Astrocyte (in vitro differentiated cells and primary cell): ENCODE data around the gene UGGT2. TPM values are rescaled to one million over a fixed set of nuclear protein-coding genes. Genes with fewer than 3 reads are reported as not detected.
A peak's percentile ranks its signal among the peaks of the same experiment; 100 is the strongest.

Experiments
- DNase-seq: peaks from one replicate; pipeline ENCODE4 v3.0.0-alpha.2; 2010; ENCODE audit warnings: low read depth
- FAIRE-seq: peaks from 2 replicates; lab custom pipeline; 2011; peaks lifted over from hg19 to GRCh38; lab: Jason Lieb, UNC
- H2AFZ ChIP-seq: 2 replicates; pipeline ENCODE4 v1.6.0; 2012; ENCODE audit warnings: low read depth, low read length, inconsistent platforms
- H3K27ac ChIP-seq: 2 replicates; pipeline ENCODE4 v1.5.1; 2011; ENCODE audit warnings: low read depth, low read length, inconsistent platforms
- H3K27me3 ChIP-seq: 2 replicates; pipeline ENCODE4 v1.6.0; 2011; ENCODE audit warnings: low read length, inconsistent platforms; ENCODE audit not compliant: insufficient read depth
- H3K36me3 ChIP-seq: 2 replicates; pipeline ENCODE4 v1.5.1; 2011; ENCODE audit warnings: low read length, inconsistent platforms; ENCODE audit not compliant: insufficient read depth
- H3K4me1 ChIP-seq: 2 replicates; pipeline ENCODE4 v1.5.1; 2011; ENCODE audit warnings: low read length, inconsistent platforms; ENCODE audit not compliant: insufficient read depth
- H3K4me2 ChIP-seq: 2 replicates; pipeline ENCODE4 v1.6.0; 2012; ENCODE audit warnings: low read length, inconsistent platforms
- H3K4me3 ChIP-seq: 2 replicates; pipeline ENCODE4 v1.5.1; 2011; ENCODE audit warnings: low read depth, mild to moderate bottlenecking, low read length, inconsistent platforms; ENCODE audit not compliant: insufficient read depth
- H3K79me2 ChIP-seq: 2 replicates; pipeline ENCODE4 v1.6.0; 2012; ENCODE audit warnings: mild to moderate bottlenecking, low read length, inconsistent platforms; ENCODE audit not compliant: insufficient read depth
- H3K9ac ChIP-seq: 2 replicates; pipeline ENCODE4 v1.6.0; 2012; ENCODE audit warnings: mild to moderate bottlenecking, low read length, inconsistent platforms
- H3K9me3 ChIP-seq: 2 replicates; pipeline ENCODE4 v1.5.1; 2012; ENCODE audit warnings: low read depth, mild to moderate bottlenecking, low read length, inconsistent platforms; ENCODE audit not compliant: insufficient read depth
- H4K20me1 ChIP-seq: 2 replicates; pipeline ENCODE4 v1.6.0; 2012; ENCODE audit warnings: low read length, inconsistent platforms; ENCODE audit not compliant: insufficient read depth
- H3K27ac Mint-ChIP-seq: one replicate; pipeline ENCODE4 v1.8.0; 2021; ENCODE audit warnings: mild to moderate bottlenecking, mixed read lengths; ENCODE audit not compliant: unreplicated experiment
- H3K27me3 Mint-ChIP-seq: one replicate; pipeline ENCODE4 v1.8.0; 2021; ENCODE audit warnings: low read depth, mixed read lengths; ENCODE audit not compliant: unreplicated experiment
- H3K36me3 Mint-ChIP-seq: one replicate; pipeline ENCODE4 v1.8.0; 2021; ENCODE audit warnings: low read depth, mixed read lengths; ENCODE audit not compliant: unreplicated experiment
- H3K4me1 Mint-ChIP-seq: one replicate; pipeline ENCODE4 v1.8.0; 2021; ENCODE audit warnings: low read depth, mixed read lengths; ENCODE audit not compliant: unreplicated experiment
- H3K4me3 Mint-ChIP-seq: one replicate; pipeline ENCODE4 v1.8.0; 2021; ENCODE audit warnings: mild to moderate bottlenecking, moderate library complexity, mixed read lengths; ENCODE audit not compliant: unreplicated experiment
- H3K9me3 Mint-ChIP-seq: one replicate; pipeline ENCODE4 v1.8.0; 2021; ENCODE audit warnings: mild to moderate bottlenecking, mixed read lengths; ENCODE audit not compliant: unreplicated experiment
- CTCF ChIP-seq: IDR thresholded peaks from 2 replicates; pipeline ENCODE4 v1.5.1; 2011; ENCODE audit warnings: low read depth, mild to moderate bottlenecking, inconsistent platforms, low read length, moderate library complexity; ENCODE audit not compliant: insufficient read depth
- EZH2 ChIP-seq: IDR thresholded peaks from 2 replicates; pipeline ENCODE4 v1.6.1; 2012; ENCODE audit warnings: mild to moderate bottlenecking, low read length, inconsistent platforms; ENCODE audit not compliant: insufficient read depth
- total RNA-seq: library from RNA; stranded (reverse); gene quantifications from 2 replicates; pipeline ENCODE4 v1.2.1, GENCODE V29; 2021

Gene UGGT2
- total RNA-seq, 1 donor from 2014 or later: 36.2 TPM

DNA sequence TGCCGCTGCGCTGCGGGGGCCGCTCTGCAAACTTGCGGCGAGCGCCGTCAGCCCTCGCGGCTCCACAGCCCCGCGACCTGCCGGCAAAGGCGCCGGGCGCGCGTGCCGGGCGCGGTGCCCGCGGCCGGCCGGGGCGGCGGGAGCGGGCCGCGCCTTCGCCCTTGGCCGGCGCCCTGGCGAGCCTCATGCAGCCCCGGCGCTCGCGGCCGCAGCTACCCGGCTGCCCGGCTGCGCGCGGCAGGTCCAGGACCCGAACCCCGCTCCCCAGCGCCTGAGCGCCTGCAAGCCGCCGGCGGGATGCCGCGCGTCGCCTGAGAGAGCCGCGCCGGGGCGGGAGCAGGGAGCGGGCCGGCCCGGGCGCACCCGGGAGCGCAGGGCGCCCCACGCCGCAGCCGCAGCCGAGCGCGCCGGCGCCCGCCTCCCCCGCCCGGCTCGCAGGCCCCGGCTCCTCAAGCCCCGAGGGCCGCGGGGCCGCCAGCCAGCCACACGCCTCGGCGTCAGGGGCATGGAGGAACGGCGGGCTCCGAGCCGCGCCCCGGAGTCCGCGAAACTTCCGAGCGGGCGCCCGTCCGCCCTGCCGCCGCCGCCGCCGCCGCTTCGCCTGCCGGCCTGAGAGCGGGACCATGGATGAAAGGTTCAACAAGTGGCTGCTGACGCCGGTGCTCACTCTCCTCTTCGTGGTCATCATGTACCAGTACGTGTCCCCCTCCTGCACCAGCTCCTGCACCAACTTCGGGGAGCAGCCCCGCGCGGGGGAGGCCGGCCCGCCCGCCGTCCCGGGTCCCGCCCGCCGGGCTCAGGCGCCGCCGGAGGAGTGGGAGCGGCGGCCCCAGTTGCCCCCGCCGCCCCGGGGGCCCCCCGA, 37.3 kb upstream of the UGGT2 start:
- H3K4me3 ChIP-seq: peak overlapping the region; percentile 59
- Mint-ChIP-seq H3K27me3 (peaks cover 70% of the 10 kb centered on the region), H3K4me1 (no peaks in the 10 kb centered on the region), H3K27ac (no peak overlapping the region), H3K4me3 (no peak overlapping the region), H3K9me3 (no peaks in the 10 kb centered on the region), H3K36me3 (no peaks in the 10 kb centered on the region)
- DNase-seq (no peak), FAIRE-seq (no peak)
- H3K79me2 ChIP-seq: no peaks in the 10 kb centered on the region
- no peaks in the 10 kb centered on the region for H4K20me1 ChIP-seq
- peaks cover 51% of the 10 kb centered on the region for H3K27me3 ChIP-seq
- H3K4me1 ChIP-seq: peaks cover 4% of the 10 kb centered on the region
- no peak for TF ChIP-seq CTCF
- peak; percentile 63 for TF ChIP-seq EZH2
- H3K27ac ChIP-seq: no peak overlapping the region
- H3K36me3 ChIP-seq: no peaks in the 10 kb centered on the region
- H3K4me2 ChIP-seq: peak overlapping the region; percentile 94
- no peak overlapping the region for H3K9ac ChIP-seq
- peak overlapping the region; percentile 79 for H2AFZ ChIP-seq
- H3K9me3 ChIP-seq: no peaks in the 10 kb centered on the region

- H3K27me3 ChIP-seq: peaks cover 51% of the 10 kb centered on the region
- H3K9ac ChIP-seq: peak within 1 kb of the TSS; percentile 31
- H3K79me2 ChIP-seq: no peaks in the 10 kb centered on the region
- DNase-seq (no peak), FAIRE-seq (no peak)
- no peaks in the 10 kb centered on the region for H3K4me1 Mint-ChIP-seq
- peak within 1 kb of the TSS; percentile 59 for H3K4me3 ChIP-seq
- H2AFZ ChIP-seq: peak within 1 kb of the TSS; percentile 79
- no peaks in the 10 kb centered on the region for H3K36me3 Mint-ChIP-seq
- no peak within 1 kb of the TSS for H3K27ac Mint-ChIP-seq
- H3K9me3 ChIP-seq: no peaks in the 10 kb centered on the region
- peaks cover 72% of the 10 kb centered on the region for H3K27me3 Mint-ChIP-seq
- peaks cover 4% of the 10 kb centered on the region for H3K4me1 ChIP-seq
- H3K4me2 ChIP-seq: peak within 1 kb of the TSS; percentile 94
- H3K36me3 ChIP-seq: no peaks in the 10 kb centered on the region
- H4K20me1 ChIP-seq: no peaks in the 10 kb centered on the region
- no peaks in the 10 kb centered on the region for H3K9me3 Mint-ChIP-seq
- H3K27ac ChIP-seq: no peak within 1 kb of the TSS
- TF ChIP-seq EZH2 (peak; percentile 18), CTCF (no peak)
- H3K4me3 Mint-ChIP-seq: peak within 1 kb of the TSS; percentile 83
These were observed 36.6 kb upstream of the UGGT2 start, which contains the start of gene HS6ST3 for GRCh38 chr13:96089749-96090239. Gene HS6ST3 (plus strand): TSS chr13:96090107.

DNA sequence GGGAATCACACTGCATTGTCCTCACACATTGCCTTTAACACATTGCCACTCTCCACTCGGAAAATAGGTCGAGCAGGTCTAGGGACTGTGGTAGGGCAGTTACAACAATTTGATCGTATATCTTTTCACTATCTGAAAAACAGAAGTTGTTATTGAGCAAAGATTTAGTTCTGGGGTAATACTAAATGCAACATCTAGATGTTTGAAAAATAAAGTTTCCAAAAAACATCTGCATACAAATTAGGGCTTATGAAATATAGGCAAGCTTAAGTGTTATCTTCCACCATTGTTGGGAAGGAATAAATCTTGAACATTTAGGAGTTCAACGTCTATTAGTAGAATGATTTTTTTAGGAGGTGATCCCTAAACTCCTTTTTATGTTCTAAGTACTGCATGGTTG, 35.9 kb upstream of the UGGT2 start:
- no peak overlapping the region for H3K27ac ChIP-seq
- no peak overlapping the region for H3K9ac ChIP-seq
- Mint-ChIP-seq H3K27me3 (peaks cover 65% of the 10 kb centered on the region), H3K27ac (no peak overlapping the region), H3K4me1 (no peaks in the 10 kb centered on the region), H3K36me3 (no peaks in the 10 kb centered on the region), H3K9me3 (no peaks in the 10 kb centered on the region), H3K4me3 (peak overlapping the region; percentile 83)
- H3K4me3 ChIP-seq: no peak overlapping the region
- peaks cover 51% of the 10 kb centered on the region for H3K27me3 ChIP-seq
- no peaks in the 10 kb centered on the region for H3K79me2 ChIP-seq
- H2AFZ ChIP-seq: no peak overlapping the region
- H4K20me1 ChIP-seq: no peaks in the 10 kb centered on the region
- TF ChIP-seq CTCF: no peak
- no peak for TF ChIP-seq EZH2
- DNase-seq: no peak
- no peaks in the 10 kb centered on the region for H3K36me3 ChIP-seq
- peaks cover 4% of the 10 kb centered on the region for H3K4me1 ChIP-seq
- H3K9me3 ChIP-seq: no peaks in the 10 kb centered on the region
- FAIRE-seq: no peak
- H3K4me2 ChIP-seq: no peak overlapping the region
